HG02678 (cell line): ENCODE data around the gene CSMD2.
"Not testable (repeated sequence)": the region's sequence is repeated elsewhere in the genome, so short reads cannot be mapped to it uniquely, and the experiment has no call there.

Experiments
- ATAC-seq: cut with Tn5 transposase; IDR thresholded peaks from one replicate; pipeline ENCODE4 v1.9.1; 2021; ENCODE audit warnings: mild to moderate bottlenecking, moderate library complexity; ENCODE audit not compliant: unreplicated experiment

CSMD2 gene

DNA sequence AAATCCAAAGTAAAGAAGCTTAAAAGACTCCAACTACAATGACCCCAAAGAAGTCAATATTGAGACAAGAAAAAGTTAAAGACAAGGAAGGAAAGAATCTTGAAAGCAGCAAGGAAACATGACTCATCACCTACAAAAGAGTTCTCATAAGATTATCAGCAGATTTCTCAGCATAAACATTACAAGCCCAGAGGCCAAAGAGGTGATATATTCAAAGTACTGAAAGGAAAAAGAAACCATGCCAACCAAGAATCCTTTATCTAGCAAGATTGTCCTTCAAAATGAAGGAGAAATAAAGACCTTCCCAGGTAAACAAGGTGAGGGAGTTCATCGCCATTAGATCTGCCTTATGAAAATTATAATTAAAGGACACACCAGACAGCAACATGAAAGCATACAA, 49.8 kb downstream of the CSMD2 start:
- no peak for ATAC-seq

DNA sequence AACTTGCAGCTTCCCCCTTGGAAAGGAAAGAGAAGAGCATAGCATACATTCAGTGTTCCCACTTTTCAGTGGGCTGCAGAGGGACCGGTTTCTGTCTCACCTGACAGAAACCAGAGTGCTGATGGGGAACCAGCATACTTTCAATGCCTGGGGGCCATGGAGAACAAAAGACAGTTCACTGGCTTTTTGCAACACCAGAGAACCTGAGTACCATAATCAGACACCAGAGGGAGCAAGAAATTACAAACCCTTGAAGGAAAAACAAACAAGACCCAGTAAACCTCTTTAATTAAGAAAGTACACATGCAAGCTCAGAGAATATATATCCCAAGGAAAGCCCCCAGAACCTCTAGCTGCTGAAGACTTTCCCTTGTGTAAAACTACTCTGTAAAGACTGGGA, 51.1 kb downstream of the CSMD2 start:
- ATAC-seq, result no peak

DNA sequence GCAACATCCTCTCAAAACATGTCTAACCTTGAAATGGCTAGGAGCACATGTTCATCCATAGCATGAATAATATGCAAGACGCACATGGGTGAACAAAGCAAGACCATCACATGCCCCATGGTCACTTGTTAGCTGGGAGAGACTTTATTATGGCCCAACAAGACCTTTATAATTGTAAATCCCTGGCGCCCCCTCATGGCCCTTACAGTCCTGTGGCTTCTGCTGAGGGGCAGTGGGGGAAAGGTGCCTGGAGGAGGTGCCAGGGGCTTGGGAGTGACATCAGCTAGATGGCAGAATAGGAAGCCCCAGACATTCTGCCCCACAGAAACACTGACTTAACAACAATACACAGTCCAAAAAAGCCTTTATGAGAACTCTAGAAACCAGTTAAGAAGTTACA, 51.7 kb downstream of the CSMD2 start:
- no peak for ATAC-seq

DNA sequence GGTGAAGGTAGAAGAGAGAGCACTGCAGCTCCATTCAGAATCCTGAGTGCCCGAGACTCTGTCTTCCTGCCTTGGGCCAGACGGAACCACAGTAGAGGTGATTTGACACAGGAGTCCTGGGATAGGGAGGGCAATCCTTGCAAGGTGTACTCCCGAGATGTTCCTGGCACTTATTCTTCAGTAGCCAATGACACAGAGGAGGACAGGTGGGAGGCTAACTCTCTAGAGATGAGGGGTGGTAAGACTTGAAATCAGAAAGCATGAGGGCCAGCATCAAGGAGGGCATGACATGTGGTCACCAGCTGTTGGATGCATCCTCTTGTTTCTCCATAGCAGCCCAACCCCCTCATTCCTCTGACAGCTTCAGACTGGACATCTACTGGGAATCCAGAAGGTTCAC, 56.3 kb downstream of the CSMD2 start:
- ATAC-seq, result no peak

DNA sequence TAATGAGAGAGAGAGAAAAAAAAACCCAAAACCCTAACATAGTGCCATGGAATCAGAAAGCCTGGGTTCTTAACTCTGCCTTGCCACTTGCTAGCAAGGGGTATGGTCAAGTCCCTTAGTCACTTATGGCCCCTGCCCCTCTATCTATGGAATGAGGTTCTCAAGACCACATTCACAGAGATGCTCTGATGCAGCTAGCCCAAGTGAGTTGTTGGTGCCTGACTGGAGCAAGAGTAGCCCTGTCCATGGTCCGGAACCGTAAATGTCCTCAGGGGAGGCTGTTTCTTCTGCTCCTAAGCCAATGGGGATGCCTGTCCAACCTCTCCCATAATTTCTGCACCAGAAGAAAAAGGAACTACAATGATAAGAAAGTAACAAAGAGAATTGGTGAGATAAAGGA, 56.8 kb downstream of the CSMD2 start:
- no peak for ATAC-seq

DNA sequence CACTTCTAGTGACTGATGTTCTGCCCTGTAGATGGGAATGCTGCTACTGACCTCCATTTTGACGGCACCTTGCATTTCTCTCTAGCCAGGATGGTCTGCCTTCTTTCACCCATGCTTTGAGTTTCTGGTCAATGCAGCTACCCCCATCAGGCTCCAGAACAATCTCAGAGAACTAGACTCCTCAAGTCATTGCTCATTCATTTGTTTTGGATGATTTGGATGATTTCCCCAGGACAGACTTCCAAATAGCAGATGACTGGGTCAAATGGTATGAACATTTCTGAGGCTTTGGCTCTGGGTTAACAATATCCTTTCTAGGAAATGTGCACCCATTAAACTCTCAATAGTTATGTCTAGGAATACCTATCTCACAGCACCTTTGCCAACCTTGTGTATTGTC, 63.9 kb downstream of the CSMD2 start:
- no peak for ATAC-seq

DNA sequence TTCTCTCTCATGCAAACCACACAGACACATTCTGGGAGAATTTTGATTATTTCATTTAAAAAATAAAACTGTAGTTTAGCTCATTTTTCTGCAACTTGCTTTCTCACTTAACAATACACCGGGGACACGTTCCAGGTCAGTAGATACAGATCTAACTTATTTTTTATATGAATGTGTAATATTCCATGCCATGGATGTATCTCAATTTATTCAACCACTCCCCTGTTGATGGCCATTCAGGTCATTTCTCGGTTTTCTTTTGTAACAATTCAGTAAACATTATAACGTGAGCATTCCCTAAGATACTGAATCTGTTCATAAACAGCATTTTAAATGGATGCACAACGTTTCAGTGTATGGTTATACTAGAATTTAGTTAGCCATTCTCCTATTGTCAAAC, 64.7 kb downstream of the CSMD2 start:
- no peak for ATAC-seq

DNA sequence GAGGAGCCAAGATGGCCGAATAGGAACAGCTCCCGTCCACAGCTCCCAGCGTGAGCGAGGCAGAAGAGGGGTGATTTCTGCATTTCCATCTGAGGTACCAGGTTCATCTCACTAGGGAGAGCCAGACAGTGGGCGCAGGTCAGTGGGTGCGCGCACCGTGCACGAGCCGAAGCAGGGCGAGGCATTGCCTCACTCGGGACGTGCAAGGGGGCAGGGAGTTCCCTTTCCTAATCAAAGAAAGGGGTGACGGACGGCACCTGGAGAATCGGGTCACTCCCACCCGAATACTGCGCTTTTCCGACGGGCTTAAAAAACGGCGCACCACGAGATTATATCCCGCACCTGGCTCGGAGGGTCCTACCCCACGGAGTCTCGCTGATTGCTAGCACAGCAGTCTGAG, 72.6 kb downstream of the CSMD2 start:
- ATAC-seq, result not testable (repeated sequence)

DNA sequence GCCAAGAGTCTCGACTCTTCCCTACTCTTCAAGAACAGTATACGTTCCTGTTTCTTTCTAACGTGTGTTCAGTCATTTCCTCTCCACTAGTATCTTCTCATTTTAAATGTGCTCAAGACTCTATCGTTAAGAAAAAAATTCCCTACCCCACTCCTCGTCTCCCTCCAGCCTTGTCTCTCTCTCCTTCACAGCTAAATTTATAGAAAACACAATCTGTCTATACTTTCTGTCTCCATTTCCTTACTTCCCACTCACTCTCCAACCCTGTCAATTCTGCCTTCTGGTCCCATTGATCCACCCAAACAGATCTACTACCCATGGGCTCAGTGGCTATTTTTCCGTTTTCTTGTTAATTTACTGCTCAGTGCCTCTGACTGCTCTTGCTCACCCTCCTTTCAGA, 75.3 kb downstream of the CSMD2 start:
- no peak for ATAC-seq

DNA sequence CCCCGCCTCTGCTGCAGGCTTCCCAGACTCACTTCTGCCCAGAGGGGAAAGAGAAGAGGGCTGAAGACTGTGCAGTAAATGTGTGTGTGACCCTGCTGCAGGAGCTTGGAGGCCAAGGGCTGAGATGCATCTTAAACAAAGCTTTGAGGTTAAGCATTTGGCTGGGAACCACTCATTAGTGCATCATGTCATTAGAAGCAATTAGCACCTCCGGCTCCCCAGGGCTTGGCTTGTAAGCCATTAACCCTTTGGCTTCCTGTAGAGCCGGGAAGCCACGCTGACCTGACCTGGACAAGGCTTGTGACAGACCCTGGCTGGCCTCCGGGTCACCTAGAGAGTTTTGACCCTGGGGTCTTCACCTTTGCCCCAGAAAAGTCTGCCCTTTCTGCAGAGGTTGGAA, 77.0 kb downstream of the CSMD2 start:
- ATAC-seq, result no peak

DNA sequence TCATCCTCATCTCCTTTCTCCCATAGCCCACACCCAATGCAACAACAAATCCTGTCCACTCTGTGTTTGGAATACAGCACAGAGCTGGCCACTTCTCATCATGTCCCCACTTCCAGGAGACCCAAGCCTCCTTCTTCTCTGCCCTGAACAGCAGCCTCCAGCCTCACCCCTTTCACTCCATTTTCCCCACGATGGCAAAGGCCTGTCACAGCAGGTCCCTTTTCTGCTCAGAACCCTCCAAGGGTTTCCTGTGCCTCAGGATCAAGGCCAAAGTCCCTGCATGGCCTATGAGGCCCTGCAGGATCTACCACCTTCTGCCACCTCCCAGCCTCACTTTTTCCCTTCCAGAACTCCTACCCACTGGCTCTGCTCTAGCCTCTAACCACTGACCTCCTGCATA, 78.5 kb downstream of the CSMD2 start:
- ATAC-seq, result no peak

DNA sequence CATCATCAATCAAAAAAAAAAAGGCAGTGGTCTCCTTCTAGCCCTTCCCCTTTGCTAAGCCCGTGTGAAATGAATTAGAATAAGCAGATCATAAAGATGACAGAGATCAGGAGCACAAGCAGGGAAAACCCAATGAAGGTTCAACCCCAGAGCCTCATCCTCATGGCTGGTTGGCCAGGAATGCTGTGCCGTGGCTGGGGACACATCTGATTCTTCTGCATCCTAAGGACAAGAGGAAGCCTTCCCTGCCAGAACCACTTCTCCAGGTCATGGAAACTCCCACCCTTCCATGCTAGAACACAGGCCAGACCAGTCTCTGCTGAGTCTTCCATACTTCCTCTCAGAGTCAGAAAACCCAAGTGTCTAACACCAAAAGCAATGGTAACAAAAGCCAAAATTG, 81.1 kb downstream of the CSMD2 start:
- no peak for ATAC-seq

DNA sequence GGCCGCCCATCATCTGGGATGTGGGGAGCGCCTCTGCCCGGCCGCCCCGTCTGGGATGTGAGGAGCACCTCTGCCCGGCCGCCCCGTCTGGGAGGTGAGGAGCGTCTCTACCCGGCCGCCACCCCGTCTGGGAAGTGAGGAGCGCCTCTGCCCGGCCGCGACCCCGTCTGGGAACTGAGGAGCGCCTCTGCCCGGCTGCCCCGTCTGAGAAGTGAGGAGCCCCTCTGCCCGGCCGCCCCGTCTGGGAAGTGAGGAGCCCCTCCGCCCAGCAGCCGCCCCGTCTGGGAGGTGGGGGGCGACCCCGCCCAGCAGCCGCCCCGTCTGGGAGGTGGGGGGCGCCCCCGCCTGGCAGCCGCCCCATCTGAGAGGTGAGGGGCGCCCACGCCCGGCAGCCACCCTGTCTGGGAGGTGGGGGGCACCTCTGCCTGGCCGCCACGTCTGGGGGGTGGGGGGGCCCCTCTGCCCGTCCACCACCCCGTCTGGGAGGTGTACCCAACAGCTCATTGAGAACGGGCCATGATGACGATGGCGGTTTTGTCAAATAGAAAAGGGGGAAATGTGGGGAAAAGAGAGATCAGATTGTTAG, 82.9 kb downstream of the CSMD2 start:
- not testable (repeated sequence) for ATAC-seq

DNA sequence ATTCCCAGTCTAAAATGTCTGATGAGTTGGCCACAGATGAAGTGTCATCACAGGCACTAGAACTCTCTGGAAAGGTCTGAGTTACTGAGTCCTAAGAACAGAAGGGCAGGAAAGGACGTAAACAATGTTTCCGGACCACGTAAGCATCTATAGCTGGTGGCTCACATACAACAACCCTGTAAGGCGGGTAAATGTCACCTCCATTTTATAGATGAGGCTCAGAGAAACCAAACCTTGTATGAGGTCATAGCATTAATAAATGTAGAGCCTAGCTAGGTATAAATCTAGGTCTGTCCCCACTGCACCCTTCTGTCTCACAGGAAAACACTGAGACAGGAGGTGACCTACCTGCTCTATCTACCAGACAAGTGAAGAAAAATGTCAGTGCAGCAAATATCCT, 86.6 kb downstream of the CSMD2 start:
- ATAC-seq, result no peak

DNA sequence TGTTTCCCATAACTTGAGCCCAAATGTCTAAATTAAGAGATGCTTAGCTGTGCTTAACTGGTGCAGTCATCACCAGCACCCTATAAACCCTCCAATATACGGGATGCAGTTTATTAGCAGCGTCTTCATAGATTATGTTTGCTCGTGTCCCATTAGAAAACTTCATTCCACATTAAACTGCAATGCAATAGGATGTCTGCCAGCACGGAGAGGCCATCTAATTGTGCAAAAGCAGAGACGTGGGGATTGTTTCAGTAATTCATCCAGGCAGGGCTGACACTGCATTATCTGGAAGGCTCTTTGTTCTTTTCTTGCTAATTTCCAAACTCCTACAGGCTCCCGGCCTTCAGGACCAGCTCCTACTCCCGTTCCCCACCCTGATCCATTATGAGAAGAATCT, 89.5 kb downstream of the CSMD2 start:
- no peak for ATAC-seq

DNA sequence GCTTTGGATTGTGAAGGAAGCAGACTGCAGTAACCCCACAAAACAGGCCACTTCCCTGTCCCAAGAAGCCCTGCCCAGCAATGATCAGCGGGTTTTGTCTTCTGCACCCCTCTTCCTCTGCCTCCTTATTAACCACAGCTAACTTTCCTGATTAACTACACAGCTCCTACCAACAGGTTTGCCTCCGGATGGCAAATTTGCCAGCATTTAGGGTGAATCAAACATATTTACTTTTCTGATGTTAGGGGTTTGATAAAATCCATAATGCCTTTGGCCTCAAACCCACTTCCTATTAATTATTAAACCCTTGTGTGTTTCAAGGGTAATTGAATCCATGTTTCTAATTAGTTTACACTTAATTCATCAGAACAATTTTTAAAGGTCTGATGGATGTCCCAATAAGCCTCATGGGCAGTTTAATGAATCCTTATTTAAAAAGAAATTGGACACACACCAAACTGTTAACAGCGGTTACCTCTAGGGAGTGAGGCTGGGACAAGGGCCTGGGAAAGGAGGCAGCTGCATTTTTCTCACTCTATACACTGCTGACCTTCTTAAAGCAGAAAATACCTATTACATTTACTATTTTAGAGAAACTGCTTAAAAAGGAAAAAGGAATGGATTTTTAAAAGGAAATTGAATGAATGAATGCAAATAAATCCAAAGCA, 91.9 kb downstream of the CSMD2 start:
- no peak for ATAC-seq

DNA sequence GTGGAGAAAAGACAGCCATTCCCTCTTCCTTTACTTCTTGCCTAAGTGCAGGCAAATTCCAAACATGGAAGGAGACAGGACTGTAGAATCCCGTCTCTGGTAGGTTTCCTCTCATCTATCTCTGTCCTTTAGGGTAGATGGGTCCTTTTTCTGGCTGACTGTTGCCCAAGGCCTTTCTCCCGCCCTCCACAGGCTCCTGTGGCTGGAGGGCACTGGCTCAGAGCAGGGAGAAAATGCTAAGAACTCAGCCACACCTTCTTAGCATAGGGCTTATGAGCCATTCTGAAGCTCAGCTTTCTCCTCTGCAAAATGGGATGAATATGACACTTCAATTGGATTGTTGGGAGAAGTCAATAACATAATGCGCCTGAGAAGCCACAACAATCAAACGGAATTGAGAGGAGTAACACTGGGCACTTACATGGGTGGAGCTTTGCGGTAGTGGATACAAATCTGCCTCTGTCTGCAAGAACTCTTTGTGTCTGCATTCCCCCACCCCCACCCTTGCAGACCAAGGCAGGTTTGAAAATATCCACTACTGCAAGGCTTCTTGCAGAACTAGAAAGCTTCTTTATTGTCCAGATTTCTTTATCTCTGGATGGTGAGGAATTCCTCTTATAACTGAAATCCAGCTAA, 94.7 kb downstream of the CSMD2 start:
- ATAC-seq, result no peak

DNA sequence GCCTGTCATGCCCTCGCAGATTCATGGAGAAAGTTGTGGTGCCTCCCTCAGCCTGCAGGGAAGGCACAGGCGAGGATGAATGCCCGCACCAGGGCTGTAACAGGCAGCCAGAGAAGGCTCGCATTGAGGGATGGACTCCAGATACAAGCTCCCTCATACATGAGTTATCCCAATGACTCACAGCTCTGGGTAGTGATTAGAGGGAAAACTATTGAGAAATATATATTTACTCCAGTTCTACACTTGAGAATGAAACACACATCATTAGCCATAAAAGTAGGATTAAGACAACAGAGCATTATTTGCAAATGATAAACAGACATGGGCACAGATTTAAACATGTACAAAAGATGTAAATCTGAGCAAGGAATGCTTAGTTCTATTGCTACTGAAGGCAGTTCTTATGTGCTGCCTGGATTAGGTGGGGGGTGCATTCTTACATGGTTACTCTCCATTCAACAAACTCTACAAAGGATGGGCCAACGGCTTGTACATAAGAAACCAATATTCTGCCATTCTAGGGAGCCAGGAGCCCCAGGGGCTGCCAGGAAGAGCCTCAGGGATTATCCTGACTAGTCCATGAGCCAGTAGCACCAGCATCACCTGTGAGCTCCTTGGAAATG, 97.9 kb downstream of the CSMD2 start:
- ATAC-seq, result no peak

DNA sequence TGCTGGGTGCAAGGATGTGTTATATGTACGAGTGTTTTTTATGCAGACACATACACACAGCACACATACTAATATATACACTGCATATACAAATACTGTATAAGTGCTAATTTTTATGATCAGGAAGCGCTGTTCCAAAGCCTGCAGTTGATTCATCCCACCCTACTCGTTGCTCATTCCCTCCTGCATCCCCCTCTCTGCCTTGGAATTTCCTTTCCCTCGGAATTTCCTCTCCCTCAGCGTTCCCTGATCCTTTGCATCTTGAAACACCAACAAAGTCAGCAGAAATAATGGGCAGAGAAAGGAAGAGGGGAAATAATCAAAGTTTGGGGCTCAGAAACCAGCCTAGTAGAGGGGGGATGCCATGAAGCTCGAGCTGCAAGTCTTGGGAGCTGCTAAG, 98.9 kb downstream of the CSMD2 start:
- ATAC-seq, result no peak

DNA sequence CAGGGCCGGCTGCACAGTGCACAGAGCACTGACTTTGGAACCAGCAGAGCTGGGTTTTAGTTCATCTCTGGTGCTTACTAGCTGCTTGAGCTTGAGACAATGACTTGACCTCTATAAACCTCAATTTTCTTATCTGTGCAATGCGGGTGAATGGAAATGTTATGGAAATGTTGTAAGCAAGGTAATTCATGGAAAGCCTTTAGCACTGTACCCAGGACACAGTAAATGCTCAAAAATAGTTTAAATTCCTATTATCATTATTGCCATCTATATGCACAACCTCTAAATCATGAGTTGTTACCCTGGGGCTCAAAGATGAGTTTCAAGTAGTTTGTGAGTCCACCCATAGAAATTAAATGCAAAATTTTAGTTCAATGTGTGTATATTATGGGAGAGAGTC, 99.5 kb downstream of the CSMD2 start:
- no peak for ATAC-seq

DNA sequence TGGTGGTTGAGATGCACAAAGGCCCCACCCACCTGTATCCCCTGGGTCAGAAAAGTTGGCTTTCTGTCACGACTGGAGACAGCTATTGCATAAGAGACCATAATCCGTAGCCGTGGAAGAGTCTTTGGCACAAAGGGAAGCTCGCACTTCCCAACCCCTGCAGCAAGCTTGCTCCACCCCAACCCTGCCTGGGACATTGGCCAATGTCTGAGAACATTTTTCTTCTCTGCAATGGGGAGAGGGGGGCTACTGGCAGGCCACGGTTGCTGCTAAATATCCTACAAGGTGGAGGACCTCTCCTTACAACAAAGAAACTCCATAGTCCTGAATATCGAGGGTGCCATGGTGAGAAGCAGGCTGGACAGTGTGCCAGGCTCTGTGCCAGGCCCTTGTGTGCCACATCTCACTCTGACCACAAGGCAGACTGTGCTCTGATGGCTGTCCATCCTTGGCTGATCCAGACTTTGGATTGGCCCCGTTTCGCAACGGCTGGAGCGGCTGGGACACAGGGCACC, 104.1 kb downstream of the CSMD2 start:
- no peak for ATAC-seq

DNA sequence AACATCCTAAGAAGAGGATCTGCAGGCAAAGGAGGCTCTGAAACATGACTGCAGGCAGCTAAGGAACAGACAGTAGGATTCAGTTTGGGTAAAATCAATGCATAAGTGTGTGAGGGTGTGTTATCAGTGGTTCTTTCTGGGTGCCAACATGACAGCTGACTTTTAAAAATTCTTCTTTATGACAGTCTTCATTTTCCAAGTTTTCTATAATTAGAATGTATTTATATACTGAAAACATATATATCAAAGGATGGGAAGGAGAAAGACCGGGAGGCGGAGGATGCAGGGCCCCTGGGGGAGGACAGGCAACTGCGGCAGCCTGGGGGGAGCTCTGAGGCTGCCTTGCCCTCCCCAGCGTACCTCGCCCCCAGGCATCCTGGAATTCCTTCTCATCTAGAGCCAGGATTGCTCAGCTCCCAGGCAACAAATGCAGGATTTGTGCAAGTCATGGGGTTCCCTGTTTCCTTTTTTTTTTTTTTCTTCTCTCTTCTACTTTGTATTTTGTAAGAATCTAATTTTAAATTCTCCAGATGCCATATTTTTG, 104.8 kb downstream of the CSMD2 start:
- ATAC-seq, result no peak
